ENCODE results near the gene HADH. TPM values are rescaled to one million over a fixed set of nuclear protein-coding genes. Genes with fewer than 3 reads are reported as not detected.
"Not testable (repeated sequence)": the region's sequence is repeated elsewhere in the genome, so short reads cannot be mapped to it uniquely, and the experiment has no call there.

HADH gene
- total and polyA plus RNA-seq, 11 donors = 60.6 to 382 (median 199) TPM

DNA sequence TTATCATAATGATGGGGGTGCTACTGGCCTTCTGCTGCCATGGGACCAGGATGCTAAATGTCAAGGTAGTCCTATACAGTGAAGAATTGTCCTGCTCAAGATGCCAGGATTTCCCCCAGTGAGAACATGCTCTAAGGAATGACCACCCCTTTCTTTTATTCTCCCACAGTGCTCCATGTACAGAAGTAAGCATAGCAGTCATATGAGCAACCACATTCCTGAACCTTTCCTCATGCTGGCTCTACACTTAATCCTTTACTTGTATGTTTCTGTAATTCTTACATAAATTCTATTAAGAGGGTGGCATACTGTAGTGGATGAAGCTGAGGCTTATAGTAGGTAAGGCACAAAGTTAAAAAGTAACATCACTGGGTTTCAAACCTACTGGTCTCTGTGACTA lies 38.1 kb upstream of the HADH start:
- DNase-seq (no peak), ATAC-seq (no peak)
- Histone ChIP-seq H3K27ac (no peak overlapping the region), H3K27me3 (no peaks in the 10 kb centered on the region), H3K4me1 (no peaks in the 10 kb centered on the region), H3K4me3 (no peak overlapping the region), H3K36me3 (peaks cover 0 to 71% (median 24%) of the 10 kb centered on the region in 9 donors), H3K9me3 (peaks cover 0 to 13% (median under 1%) of the 10 kb centered on the region in 12 donors)
- intact Hi-C loops (cut with DNase I) = no loop called here
- TF ChIP-seq POLR2A (IDR thresholded peaks at IDR 0.05) = no peak
- TF ChIP-seq CTCF (IDR thresholded peaks at IDR 0.05) = no peak

GRCh38 chr4:107956011-107956410 lies 33.7 kb upstream of the HADH start:
- no peak for DNase-seq
- H3K4me1 ChIP-seq = no peaks in the 10 kb centered on the region
- peaks cover 0 to 24% (median 6%) of the 10 kb centered on the region in 12 donors for H3K9me3 ChIP-seq
- WGBS, 4 donors = 79 to 89% (median 88%) methylated on average over 1 of the region's 1 CpG
- peaks cover 0 to 27% (median 6%) of the 10 kb centered on the region in 9 donors for H3K36me3 ChIP-seq
- H3K4me3 ChIP-seq = no peak overlapping the region
- intact Hi-C loops (cut with DNase I) = no loop called here
- H3K27me3 ChIP-seq = no peaks in the 10 kb centered on the region
- TF ChIP-seq POLR2A (IDR thresholded peaks at IDR 0.05) (no peak), CTCF (IDR thresholded peaks at IDR 0.05) (no peak)
- no peak overlapping the region for H3K27ac ChIP-seq
- ATAC-seq = no peak

GRCh38 chr4:107966903-107967302 lies 22.8 kb upstream of the HADH start:
- H3K36me3 ChIP-seq = no peaks in the 10 kb centered on the region
- TF ChIP-seq POLR2A (IDR thresholded peaks at IDR 0.05) (no peak), CTCF (IDR thresholded peaks at IDR 0.05) (no peak)
- no peak for DNase-seq
- H3K4me3 ChIP-seq = no peak overlapping the region
- intact Hi-C loops (cut with DNase I) = no loop called here
- ATAC-seq = no peak
- no peaks in the 10 kb centered on the region for H3K27me3 ChIP-seq
- WGBS, 4 donors = 68 to 78% (median 69%) methylated on average over 4 of the region's 4 CpGs
- no peak overlapping the region for H3K27ac ChIP-seq
- no peaks in the 10 kb centered on the region for H3K4me1 ChIP-seq
- H3K9me3 ChIP-seq = peaks cover 0 to 3% (median 0%) of the 10 kb centered on the region in 12 donors

- H3K9me3 ChIP-seq; H3K4me1 ChIP-seq; ATAC-seq; DNase-seq; intact Hi-C loops (cut with DNase I); H3K27ac ChIP-seq; H3K36me3 ChIP-seq; H3K27me3 ChIP-seq; H3K4me3 ChIP-seq: not testable (repeated sequence)
Observed at GRCh38 chr4:107967519-107967918, 22.2 kb upstream of the HADH start.

GRCh38 chr4:107967921-107968320 lies 21.8 kb upstream of the HADH start:
- DNase-seq; H3K27ac ChIP-seq; H3K9me3 ChIP-seq; ATAC-seq; intact Hi-C loops (cut with DNase I); H3K4me3 ChIP-seq; H3K36me3 ChIP-seq; H3K27me3 ChIP-seq; H3K4me1 ChIP-seq: not testable (repeated sequence)
- 93 to 100% (median 98%) methylated on average over 1 of the region's 1 CpG for WGBS, 4 donors

Data from heart left ventricle (tissue), 16 donors.